SK-N-SH (cell line): ENCODE data around the gene ZNF605. TPM values are rescaled to one million over a fixed set of nuclear protein-coding genes. Genes with fewer than 3 reads are reported as not detected.

Source experiments
- CTCF ChIA-PET: fragments of 300-600, 350-600 bp; formaldehyde crosslinking; extraction: SDS; loops from one replicate; lab custom pipeline; 2021; lab: Yijun Ruan, JAX
- POLR2A ChIA-PET: fragments of 350-600 bp; sonication (Branson Sonifier 250); formaldehyde crosslinking; extraction: SDS; loops from one replicate; lab custom pipeline; 2020; ENCODE audit warnings: antibody characterized with exemption, inconsistent platforms; lab: Yijun Ruan, JAX
- DNase-seq: peaks from one replicate; pipeline ENCODE4 v3.0.0; 2012
- H2AFZ ChIP-seq: fragments of 200-600 bp; sonication (generic); 2 replicates; pipeline ENCODE4 v1.8.1; 2016; ENCODE audit warnings: antibody characterized with exemption, mild to moderate bottlenecking, low read depth
- H3F3A ChIP-seq: fragments of 200-600 bp; sonication (generic); replicated peaks from 2 replicates; pipeline ENCODE3; 2016; ENCODE audit warnings: antibody characterized with exemption, mild to moderate bottlenecking; ENCODE audit not compliant: insufficient read depth
- H3K27ac ChIP-seq, 2 experiments: fragments of 200-500 bp in 1 of 2; fragments of 200-600 bp in 1 of 2; sonication (Bioruptor generic) in 1 of 2; sonication (generic), shearing (Covaris generic) in 1 of 2; 2 replicates each; pipeline versions ENCODE4 v1.5.1 to v1.6.1; 2014 to 2016; ENCODE audit warnings: low read depth in 2 of 2, inconsistent platforms in 1 of 2, low read length in 1 of 2, mild to moderate bottlenecking in 1 of 2, mixed read lengths in 1 of 2
- H3K27me3 ChIP-seq: fragments of 200-600 bp; sonication (generic), shearing (Covaris generic); 2 replicates; pipeline ENCODE4 v1.6.1; 2016; ENCODE audit warnings: mixed run types; ENCODE audit not compliant: insufficient read depth
- H3K36me3 ChIP-seq, 2 experiments: fragments of 200-500 bp in 1 of 2; fragments of 200-600 bp in 1 of 2; sonication (Bioruptor generic) in 1 of 2; sonication (generic) in 1 of 2; replicated peaks in 1 of 2; 2 replicates each; pipeline versions ENCODE3 to v1.5.1; 2014 to 2016; ENCODE audit warnings: low read length in 1 of 2, mild to moderate bottlenecking in 1 of 2; ENCODE audit not compliant: insufficient read depth in 2 of 2, control insufficient read depth in 1 of 2
- H3K4me1 ChIP-seq, 2 experiments: fragments of 200-500 bp in 1 of 2; fragments of 200-600 bp in 1 of 2; sonication (Bioruptor generic) in 1 of 2; sonication (generic), shearing (Covaris generic) in 1 of 2; 2 replicates each; pipeline versions ENCODE4 v1.5.1 to v1.6.1; 2014 to 2016; ENCODE audit warnings: low read depth in 1 of 2, low read length in 1 of 2, mixed run types in 1 of 2; ENCODE audit not compliant: insufficient read depth in 2 of 2, control insufficient read depth in 1 of 2
- H3K4me2 ChIP-seq: fragments of 200-600 bp; sonication (generic), shearing (Covaris generic); 2 replicates; pipeline ENCODE4 v1.6.1; 2017; ENCODE audit warnings: mixed run types
- H3K4me3 ChIP-seq, 2 experiments: fragments of 200-500 bp in 1 of 2; fragments of 200-600 bp in 1 of 2; sonication (Bioruptor generic) in 1 of 2; sonication (generic), shearing (Covaris generic) in 1 of 2; 2 replicates each; pipeline versions ENCODE4 v1.5.1 to v1.8.1; 2014 to 2016; ENCODE audit warnings: low read depth in 2 of 2, inconsistent platforms in 1 of 2, low read length in 1 of 2, mild to moderate bottlenecking in 1 of 2, mixed read lengths in 1 of 2, moderate library complexity in 1 of 2
- H3K79me2 ChIP-seq: fragments of 200-600 bp; sonication (generic); 2 replicates; pipeline ENCODE4 v1.8.1; 2017; ENCODE audit warnings: mild to moderate bottlenecking; ENCODE audit not compliant: insufficient read depth
- H3K9ac ChIP-seq: fragments of 200-600 bp; sonication (generic); 2 replicates; pipeline ENCODE4 v1.6.1; 2017; ENCODE audit warnings: mixed run types
- H3K9me2 ChIP-seq: fragments of 200-600 bp; sonication (generic); 2 replicates; pipeline ENCODE4 v1.6.1; 2017; ENCODE audit warnings: mixed run types
- H3K9me3 ChIP-seq: fragments of 200-600 bp; sonication (generic); 2 replicates; pipeline ENCODE4 v1.6.1; 2017; ENCODE audit warnings: mixed run types, mild to moderate bottlenecking, moderate library complexity
- H4K20me1 ChIP-seq: fragments of 200-600 bp; sonication (generic); 2 replicates; pipeline ENCODE4 v1.6.1; 2017; ENCODE audit warnings: mild to moderate bottlenecking, mixed run types; ENCODE audit not compliant: insufficient read depth
- CTCF ChIP-seq: fragments of 200-600 bp; sonication (generic); IDR thresholded peaks from 2 replicates; pipeline ENCODE4 v1.6.1; 2017; ENCODE audit warnings: antibody characterized with exemption, mild to moderate bottlenecking, moderate library complexity
- ELF1 ChIP-seq: IDR thresholded peaks from 2 replicates; pipeline ENCODE4 v1.4.0; 2012
- EP300 ChIP-seq, 2 experiments: IDR thresholded peaks; 2 replicates each; pipeline versions ENCODE4 v1.4.0 to v1.6.1; 2012; ENCODE audit warnings: borderline replicate concordance in 1 of 2, low read depth in 1 of 2, low read length in 1 of 2
- EZH2phosphoT487 ChIP-seq: fragments of 200-600 bp; sonication (generic); IDR thresholded peaks from 2 replicates; pipeline ENCODE4 v1.6.1; 2017; ENCODE audit warnings: low read depth, mixed run types, mild to moderate bottlenecking, antibody characterized with exemption, moderate library complexity, borderline replicate concordance
- FOSL2 ChIP-seq: IDR thresholded peaks from 2 replicates; pipeline ENCODE4 v1.4.0; 2012; ENCODE audit warnings: low read depth, mild to moderate bottlenecking, moderate library complexity, borderline replicate concordance
- GABPA ChIP-seq: IDR thresholded peaks from 2 replicates; pipeline ENCODE4 v1.4.0; 2012; ENCODE audit warnings: low read depth, mild to moderate bottlenecking
- GATA2 ChIP-seq: sonication (generic); formaldehyde crosslinking; IDR thresholded peaks from 2 replicates; pipeline ENCODE4 v1.5.0; 2020; ENCODE audit warnings: mild to moderate bottlenecking, missing genetic modification reagents
- IRF3 ChIP-seq: fragments of 150-350 bp; IDR thresholded peaks from 2 replicates; pipeline ENCODE4 v1.6.1; 2016; ENCODE audit warnings: mild to moderate bottlenecking, low read depth, low read length
- JUND ChIP-seq: IDR thresholded peaks from 2 replicates; pipeline ENCODE4 v1.4.0; 2012
- MAX ChIP-seq: IDR thresholded peaks from 2 replicates; pipeline ENCODE4 v1.4.0; 2012; ENCODE audit warnings: low read depth
- MEF2A ChIP-seq: IDR thresholded peaks from 2 replicates; pipeline ENCODE4 v1.4.0; 2012; ENCODE audit warnings: low read depth, borderline replicate concordance
- NFIC ChIP-seq: IDR thresholded peaks from 2 replicates; pipeline ENCODE4 v1.4.0; 2012; ENCODE audit warnings: borderline replicate concordance
- POLR2AphosphoS5 ChIP-seq: IDR thresholded peaks from 2 replicates; pipeline ENCODE4 v1.6.1; 2012; ENCODE audit warnings: low read depth, low read length
- RAD21 ChIP-seq: IDR thresholded peaks from 2 replicates; pipeline ENCODE4 v1.6.1; 2012; ENCODE audit warnings: mild to moderate bottlenecking, low read length
- RXRA ChIP-seq: IDR thresholded peaks from 2 replicates; pipeline ENCODE4 v1.4.0; 2012; ENCODE audit warnings: low read depth, mild to moderate bottlenecking, borderline replicate concordance
- SIN3A ChIP-seq: IDR thresholded peaks from 2 replicates; pipeline ENCODE4 v1.6.1; 2012; ENCODE audit warnings: low read depth, mild to moderate bottlenecking, low read length, moderate library complexity, borderline replicate concordance
- SMC3 ChIP-seq: IDR thresholded peaks from 2 replicates; pipeline ENCODE4 v1.6.1; 2012; ENCODE audit warnings: low read depth, low read length, improper control_type of control experiment
- TAF1 ChIP-seq: IDR thresholded peaks from 2 replicates; pipeline ENCODE4 v1.6.1; 2012; ENCODE audit warnings: low read depth, mild to moderate bottlenecking, low read length, moderate library complexity, borderline replicate concordance
- TCF12 ChIP-seq: IDR thresholded peaks from 2 replicates; pipeline ENCODE4 v1.4.0; 2012
- USF1 ChIP-seq: IDR thresholded peaks from 2 replicates; pipeline ENCODE4 v1.4.0; 2012; ENCODE audit warnings: low read depth, borderline replicate concordance
- USF2 ChIP-seq: fragments of 150-350 bp; IDR thresholded peaks from 2 replicates; pipeline ENCODE4 v1.6.1; 2017; ENCODE audit warnings: antibody characterized with exemption, low read length, low read depth, borderline replicate concordance
- YY1 ChIP-seq: IDR thresholded peaks from 2 replicates; pipeline ENCODE4 v1.4.0; 2012; ENCODE audit warnings: low read depth, mild to moderate bottlenecking
- WGBS: methylation state at CpG from one replicate; pipeline ENCODE4 v1.1.6; 2017; ENCODE audit warnings: low lambda C conversion rate; 5-methylcytosine and 5-hydroxymethylcytosine counted together
- polyA plus RNA-seq, 3 experiments: library from polyadenylated mRNA; depleted of rRNA; stranded (reverse); fragments of >200 nt; gene quantifications; 2 replicates each; pipeline ENCODE4 v1.2.3, GENCODE V29; 2012

Gene ZNF605
- polyA plus RNA-seq, 1 of the 3 experiments (the other 2 are of a cell fraction), result 4.0 TPM

- no peaks in the 10 kb centered on the region for H4K20me1 ChIP-seq
- H2AFZ ChIP-seq, result no peak overlapping the region
- H3K27ac ChIP-seq, result no peak overlapping the region
- H3F3A ChIP-seq, result peaks cover 4% of the 10 kb centered on the region
- no peak overlapping the region for H3K4me2 ChIP-seq
- H3K9me2 ChIP-seq, result no peaks in the 10 kb centered on the region
- TF ChIP-seq TCF12 (no peak), EZH2phosphoT487 (no peak), POLR2AphosphoS5 (no peak)
- no peaks in the 10 kb centered on the region for H3K27me3 ChIP-seq
- no peak overlapping the region for H3K9ac ChIP-seq
- WGBS, result 89% methylated on average over 18 of the region's 29 CpGs
- no peak overlapping the region; a peak in 1 of 4 replicates for H3K4me3 ChIP-seq
- no peak for DNase-seq
- H3K79me2 ChIP-seq, result peaks cover 35% of the 10 kb centered on the region
- ChIA-PET CTCF (no interaction called here), POLR2A (no interaction called here)
- peaks cover 6% of the 10 kb centered on the region; the same call in 1 of the 2 replicates for H3K9me3 ChIP-seq
- H3K36me3 ChIP-seq, result peaks cover 17 to 18% of the 10 kb centered on the region in 2 experiments
- no peaks in the 10 kb centered on the region for H3K4me1 ChIP-seq
Observed at GRCh38 chr12:132948146-132949066, 7.7 kb downstream of the ZNF605 start.

GRCh38 chr12:132946246-132946820 lies 9.8 kb downstream of the ZNF605 start:
- Histone ChIP-seq H3F3A (peaks cover 4% of the 10 kb centered on the region), H3K36me3 (peaks cover 25 to 34% of the 10 kb centered on the region in 2 experiments), H3K79me2 (peaks cover 16% of the 10 kb centered on the region; the same call in 1 of the 2 replicates), H4K20me1 (no peaks in the 10 kb centered on the region), H3K9me2 (no peaks in the 10 kb centered on the region), H3K27ac (no peak overlapping the region), H3K4me3 (no peak overlapping the region; a peak in 1 of 4 replicates), H3K4me1 (no peaks in the 10 kb centered on the region), H2AFZ (no peak overlapping the region), H3K9ac (no peak overlapping the region), H3K4me2 (no peak overlapping the region), H3K9me3 (peaks cover 6% of the 10 kb centered on the region; the same call in 1 of the 2 replicates), H3K27me3 (no peaks in the 10 kb centered on the region)
- DNase-seq, result no peak
- ChIA-PET POLR2A (no interaction called here), CTCF (no interaction called here)
- TF ChIP-seq IRF3, result no peak
- TF ChIP-seq RXRA, result no peak
- TF ChIP-seq YY1, result no peak
- TF ChIP-seq EP300 (IDR thresholded peaks at IDR 0.05; ENCODE audit: borderline replicate concordance in 1 of 2, low read depth in 1 of 2, low read length in 1 of 2), result no peak
- no peak for TF ChIP-seq TAF1
- TF ChIP-seq USF1, result no peak
- no peak for TF ChIP-seq USF2
- no peak for TF ChIP-seq SMC3
- no peak for TF ChIP-seq MEF2A
- no peak for TF ChIP-seq NFIC
- TF ChIP-seq MAX, result no peak
- TF ChIP-seq FOSL2, result no peak
- TF ChIP-seq ELF1, result no peak
- no peak for TF ChIP-seq GABPA
- TF ChIP-seq RAD21, result no peak
- no peak for TF ChIP-seq GATA2 (CRISPR knock-in tag)
- no peak for TF ChIP-seq SIN3A
- no peak for TF ChIP-seq CTCF
- no peak for TF ChIP-seq TCF12
- no peak for TF ChIP-seq JUND
- 91% methylated on average over 5 of the region's 8 CpGs for WGBS
